ENCODE data around the gene IRAK2.
"Not testable (repeated sequence)": the region's sequence is repeated elsewhere in the genome, so short reads cannot be mapped to it uniquely, and the experiment has no call there.

The IRAK2 gene

DNA sequence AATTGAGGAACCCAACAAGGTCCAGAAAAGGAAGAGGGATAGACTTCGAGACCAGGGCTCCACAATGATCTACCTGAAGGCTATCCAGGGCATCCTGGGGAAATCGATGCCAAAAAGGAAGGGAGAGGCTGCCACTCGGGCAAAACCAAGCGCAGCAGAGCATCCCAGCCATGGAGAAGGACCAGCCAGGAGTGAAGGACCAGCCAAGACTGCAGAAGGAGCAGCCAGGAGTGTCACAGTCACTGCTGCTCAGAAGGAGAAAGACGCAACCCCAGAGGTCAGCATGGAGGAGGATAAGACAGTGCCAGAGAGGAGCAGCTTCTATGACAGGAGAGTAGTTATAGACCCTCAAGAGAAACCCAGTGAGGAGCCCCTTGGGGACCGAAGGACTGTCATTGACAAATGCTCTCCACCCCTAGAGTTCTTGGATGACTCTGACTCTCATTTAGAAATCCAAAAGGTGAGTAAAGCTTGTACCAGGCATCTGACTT, 95.5 kb downstream of the IRAK2 start:
- DNase-seq, result no peak

DNA sequence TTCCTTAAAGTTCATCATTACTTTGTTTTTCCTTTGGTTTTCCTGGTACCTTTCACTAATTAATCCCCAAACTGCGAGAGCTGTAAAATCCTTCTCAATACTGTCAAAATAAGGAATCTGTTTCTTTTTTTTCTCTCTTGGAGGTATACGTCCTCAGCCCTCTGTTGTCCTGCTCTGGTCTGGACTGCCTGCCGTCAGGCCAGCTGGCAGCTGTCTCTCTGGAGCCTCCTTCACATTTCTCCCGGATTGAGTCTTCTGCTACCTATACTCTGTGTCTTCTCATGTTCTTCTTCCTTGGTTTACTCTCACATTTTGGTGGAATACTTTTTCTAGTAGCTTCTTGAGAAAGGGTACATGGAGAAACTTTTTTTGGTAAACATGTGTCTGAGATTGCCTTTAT, 97.3 kb downstream of the IRAK2 start:
- DNase-seq, result no peak

DNA sequence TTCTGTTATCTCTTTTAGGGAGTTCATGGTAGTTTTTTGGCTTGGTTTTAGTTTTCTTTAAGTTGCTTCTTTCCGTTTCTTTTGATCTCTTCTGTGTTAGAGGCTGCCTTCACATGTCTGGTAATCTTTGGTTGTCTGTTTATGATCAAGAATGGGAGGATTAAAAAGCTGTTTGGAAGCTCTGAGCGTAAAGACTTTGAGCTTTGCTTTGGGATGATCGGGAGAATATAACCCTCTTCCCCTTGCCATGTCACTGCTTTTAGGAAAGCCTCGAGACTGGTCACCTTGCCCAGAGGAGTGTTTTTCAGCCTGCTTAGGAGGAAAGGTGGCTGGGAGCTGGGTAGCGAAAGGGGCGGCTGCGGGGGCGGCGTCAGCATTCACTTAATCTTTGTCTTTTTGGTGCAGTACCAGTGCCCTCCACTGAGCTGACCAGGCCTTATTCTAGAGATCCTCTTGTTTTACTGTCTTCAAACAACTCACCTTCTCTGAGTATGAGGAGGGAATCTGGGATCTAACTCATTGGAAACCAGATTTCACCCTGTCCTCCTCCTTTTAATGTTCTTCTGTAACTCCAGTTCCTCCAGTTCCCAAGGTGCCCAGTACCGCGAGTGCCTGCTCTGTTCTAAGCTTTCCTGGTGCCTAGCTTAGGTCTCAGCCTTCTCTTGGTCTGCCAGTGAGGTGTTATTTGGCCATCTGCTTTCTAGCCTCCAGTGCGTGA, 99.1 kb downstream of the IRAK2 start:
- no peak for DNase-seq

DNA sequence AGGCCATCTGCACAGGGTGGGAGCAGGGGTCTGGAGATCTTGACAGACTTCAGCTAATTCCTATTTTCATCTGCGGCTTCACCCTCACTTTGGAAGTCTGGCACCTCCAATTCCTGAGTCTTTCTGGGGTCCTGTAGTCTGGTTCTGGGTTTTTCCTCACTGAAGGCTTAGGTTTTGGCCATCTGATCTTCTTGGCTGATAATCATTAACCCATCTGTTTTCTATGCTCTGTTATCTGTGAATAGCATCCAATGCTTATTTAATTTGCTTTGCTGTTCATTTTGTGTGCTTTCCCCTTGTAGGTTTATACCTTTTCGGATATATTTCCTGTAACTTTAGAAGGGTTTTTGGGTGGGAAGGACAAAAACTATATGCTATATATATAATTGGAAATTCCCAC, 101.1 kb downstream of the IRAK2 start:
- no peak for DNase-seq

DNA sequence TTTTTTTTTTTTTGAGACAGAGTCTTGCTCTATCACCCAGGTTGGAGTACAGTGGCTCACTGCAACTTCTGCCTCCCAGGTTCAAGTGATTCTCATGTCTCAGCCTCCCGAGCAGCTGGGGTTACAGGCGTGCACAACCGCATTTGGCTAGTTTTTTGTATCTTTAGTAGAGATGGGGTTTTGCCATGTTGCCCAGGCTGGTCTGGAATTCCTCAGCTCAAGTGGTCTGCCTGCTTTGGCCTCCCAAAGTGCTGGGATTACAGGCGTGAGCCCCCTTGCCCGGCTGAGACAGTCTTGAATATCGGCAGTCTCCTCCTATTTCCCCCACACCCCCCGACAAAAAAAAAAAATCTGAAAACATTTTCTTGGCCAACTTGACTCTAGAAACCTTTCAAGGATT, 102.2 kb downstream of the IRAK2 start:
- DNase-seq, result not testable (repeated sequence)

DNA sequence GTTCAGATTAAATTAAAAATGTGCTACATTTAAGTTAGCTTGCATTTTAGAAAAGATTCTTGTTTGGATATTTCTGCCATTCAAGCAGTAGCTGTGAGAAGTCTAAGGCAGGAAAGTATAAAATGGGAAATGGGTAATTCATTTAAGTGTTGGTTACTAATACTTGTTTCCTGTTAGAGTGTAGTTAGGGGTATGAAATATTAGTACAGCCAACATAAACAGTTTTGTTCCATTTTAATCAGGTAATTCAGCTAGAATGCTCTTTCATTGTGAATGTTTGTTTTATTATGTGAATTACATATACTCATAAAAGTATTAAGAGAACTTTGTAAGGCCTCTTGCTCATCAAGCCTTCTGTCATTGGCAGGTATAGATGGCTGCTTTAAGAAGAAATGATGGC, 103.4 kb downstream of the IRAK2 start:
- no peak for DNase-seq

DNA sequence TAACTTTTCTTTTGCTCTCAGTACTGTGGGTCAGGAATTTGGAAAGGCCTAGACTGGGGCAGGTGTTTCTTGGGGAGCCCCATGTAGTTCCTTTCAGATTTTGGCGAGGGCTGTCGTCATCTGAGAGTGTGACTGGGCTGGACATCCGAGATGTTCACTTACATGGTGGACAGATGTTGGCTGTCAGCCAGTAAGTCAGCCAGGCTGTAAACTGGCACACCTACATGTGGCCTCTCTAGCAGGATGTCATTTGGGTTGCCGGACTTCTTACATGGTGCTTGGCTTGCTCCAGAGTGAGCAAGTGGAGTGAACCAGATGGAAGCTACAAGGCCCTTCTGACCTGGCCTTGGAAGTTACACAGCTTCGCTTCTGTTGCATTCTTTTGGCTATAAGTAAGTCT, 104.2 kb downstream of the IRAK2 start:
- no peak for DNase-seq

DNA sequence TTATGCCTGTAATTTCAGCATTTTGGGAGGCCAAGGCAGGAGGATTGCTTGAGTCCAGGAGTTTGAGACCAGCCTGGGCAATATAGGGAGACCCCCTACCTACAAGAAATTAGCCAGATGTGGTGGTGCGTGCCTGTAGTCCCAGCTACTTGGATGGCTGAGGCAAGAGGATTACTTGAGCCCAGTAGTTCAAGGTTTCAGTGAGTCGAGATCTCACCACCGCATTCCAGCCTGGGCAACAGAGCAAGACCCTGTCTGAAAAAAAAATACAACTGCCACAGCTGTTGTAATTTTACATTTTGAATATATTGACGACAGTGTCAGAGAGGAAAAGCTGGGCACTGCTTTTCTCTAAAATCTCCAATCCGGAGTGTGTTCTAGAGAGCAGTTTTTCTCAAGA, 104.7 kb downstream of the IRAK2 start:
- no peak for DNase-seq

DNA sequence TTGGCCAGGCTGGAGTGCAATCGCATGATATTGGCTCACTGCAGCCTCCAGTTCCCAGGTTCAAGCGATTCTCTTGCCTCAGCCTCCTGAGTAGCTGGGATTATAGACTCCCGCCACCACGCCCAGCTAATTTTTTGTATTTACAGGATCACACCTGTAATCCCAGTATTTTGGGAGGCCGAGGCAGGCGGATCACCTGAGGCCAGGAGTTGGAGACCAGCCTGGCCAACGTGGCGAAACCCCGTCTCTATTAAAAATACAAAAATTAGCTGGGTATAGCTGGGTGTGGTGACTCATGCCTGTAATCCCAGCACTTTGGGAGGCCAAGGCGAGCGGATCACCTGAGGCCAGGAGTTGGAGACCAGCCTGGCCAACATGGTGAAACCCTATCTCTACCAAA, 107.8 kb downstream of the IRAK2 start:
- DNase-seq, result not testable (repeated sequence)

DNA sequence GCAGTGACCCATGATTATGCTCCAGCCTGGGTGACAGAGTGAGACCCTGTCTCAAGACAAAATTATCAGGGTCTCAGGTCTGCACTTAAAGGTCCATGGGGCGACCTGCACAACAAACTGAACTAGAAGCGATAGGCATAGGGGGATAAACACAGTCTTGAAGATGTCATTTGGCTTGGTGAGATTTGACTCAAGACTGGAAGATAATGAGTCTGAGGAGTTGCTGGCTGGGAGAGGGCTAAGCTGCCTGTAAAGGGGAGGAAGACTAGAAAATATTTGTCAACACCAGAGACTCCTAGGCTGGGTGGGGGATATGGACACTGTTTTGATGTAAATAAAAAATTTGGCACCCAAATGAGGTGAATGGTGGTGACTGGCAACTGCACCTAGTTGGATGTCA, 108.3 kb downstream of the IRAK2 start:
- DNase-seq, result no peak

DNA sequence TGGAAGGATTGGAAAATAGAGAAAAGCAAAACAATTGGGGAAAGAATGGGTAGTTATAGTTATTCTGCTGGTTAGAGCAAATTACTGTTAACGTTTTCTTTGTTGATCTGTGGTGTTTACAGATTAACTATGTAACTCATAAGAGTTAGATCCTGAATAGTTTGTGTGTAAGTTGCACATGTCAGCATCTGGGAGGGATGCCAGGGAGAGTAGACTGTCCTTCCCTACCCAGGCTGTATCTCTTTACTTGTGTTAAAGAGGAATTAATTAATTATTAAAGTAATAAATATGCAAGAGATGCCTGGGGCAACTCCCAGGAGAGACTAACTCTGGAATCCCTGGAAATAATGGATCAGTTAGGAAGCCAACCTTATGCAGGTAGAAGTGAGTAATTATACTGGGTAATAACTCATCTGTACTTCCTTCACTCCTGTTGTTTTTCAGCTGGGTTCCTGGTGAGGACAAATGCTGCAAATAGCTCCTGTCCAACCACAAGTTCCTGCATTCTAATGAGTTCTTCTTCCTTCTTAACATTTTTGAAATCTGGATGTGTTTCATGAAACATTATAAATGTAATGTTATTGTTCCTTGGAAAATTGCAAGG, 109.1 kb downstream of the IRAK2 start:
- no peak for DNase-seq

DNA sequence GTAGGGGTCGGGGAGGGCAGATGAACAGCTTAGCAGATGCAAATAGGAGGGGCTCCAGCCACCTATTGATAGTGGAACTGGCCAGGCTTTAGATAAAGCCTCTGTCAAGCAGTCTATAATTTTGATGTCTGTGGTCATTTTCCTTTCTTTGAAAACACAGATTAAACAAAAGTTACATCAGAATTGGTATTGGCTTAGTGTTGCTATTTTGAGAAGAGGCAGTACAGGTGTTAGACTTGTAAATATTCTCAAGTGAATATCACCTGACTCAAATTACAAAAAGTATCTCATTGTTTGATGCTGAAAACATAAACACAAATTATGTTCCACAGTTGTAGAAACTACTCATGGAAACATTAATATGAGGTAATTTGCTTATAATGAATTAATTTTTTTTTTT, 109.9 kb downstream of the IRAK2 start:
- no peak for DNase-seq

DNA sequence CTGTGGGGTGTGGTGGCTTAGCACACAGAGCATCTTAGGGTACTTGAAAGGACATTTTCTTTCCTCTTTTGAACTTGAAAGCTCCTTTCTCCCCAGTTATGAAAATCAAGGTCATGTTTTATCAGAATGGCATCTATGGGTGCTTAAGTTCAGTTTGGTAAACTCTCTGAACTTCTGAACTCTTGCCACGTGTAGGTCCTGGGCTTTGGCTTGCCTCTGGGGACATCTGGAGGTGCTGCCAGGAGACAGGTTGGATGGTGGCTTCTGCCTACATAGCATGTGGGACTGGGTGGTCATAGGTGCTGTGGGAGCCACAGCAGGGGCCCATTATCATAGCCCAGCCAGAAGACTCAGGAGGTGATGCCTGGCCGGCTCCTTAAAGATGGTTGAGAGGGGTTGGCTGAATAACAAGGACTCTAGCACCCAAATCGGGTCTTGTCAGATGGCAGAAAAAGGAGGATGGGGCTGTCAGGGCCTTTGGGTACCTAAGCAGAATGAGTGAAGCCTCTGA, 112.5 kb downstream of the IRAK2 start:
- no peak for DNase-seq

DNA sequence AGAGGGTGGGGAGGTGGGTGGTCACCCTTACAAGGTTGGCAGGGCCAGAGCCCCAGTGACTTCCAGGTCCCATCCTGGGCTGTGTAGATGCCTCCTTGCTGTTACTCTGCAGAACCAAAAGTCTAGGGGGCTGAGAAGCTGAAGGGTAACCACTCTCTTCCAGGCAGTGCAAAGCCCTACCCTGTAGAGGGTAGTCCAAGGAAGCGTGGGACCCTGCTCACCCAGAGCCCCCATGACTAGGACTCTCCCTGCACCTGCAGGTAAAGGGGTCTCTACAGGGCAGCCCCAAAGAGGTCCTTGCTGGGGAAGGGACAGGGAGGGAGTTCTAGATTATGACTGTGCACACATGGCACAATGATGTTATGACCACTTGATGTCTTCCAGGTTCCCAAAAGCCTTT, 113.8 kb downstream of the IRAK2 start:
- no peak for DNase-seq

DNA sequence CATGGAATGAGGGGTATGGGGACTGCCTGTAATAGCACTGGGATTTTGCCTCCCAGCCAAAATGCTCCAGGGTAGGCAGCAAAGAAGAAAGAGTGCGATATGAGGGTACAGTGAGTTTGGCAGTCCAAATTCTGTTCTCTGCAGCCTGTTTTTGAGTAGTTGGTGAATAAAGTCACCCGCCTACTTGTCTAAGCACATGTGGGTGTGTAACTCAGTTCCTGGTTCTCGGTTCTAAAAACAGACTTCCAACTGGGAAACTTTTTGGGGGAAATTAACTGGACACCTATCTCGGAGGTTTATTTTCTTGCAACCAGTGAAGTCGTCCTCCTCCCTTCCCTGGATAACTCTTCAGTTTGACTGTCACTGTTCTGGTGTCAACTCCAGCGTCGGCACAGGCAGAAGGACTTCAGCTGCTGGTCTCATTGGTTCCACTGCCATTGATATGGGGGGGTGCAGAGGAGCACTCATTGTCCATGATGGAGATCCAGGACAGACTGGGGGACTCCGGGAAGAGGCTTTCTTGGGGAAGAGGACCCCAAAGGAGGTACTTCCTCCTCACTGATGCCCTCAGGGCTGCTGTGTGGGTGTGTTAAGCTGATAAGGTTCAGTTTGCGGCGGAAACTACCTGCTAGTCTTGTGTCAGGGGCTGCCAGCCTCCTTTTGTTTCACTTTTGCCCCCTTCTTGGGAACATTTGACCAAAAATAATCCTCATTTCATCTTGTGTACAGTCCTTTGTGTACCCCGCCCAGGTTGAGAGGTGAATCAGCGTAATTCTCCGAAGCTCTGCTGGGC, 114.9 kb downstream of the IRAK2 start:
- no peak for DNase-seq

DNA sequence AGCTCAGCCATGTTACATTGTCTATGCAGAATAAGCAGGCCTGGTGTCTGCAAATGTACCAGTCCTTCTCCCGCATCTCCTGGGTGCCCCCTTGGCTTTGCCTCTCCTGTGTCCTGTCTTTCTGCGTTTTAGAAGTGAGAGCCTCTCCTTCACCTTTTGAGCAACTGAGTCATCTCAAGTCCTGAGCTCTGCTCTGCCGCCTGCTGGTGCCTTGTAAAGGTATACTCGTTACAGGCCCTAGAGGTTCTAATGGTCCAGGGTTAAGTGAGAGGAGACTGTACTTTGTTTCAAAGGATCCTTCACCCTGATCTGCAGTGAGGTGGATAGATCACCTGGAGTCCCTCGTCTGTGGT, 115.4 kb downstream of the IRAK2 start:
- no peak for DNase-seq

DNA sequence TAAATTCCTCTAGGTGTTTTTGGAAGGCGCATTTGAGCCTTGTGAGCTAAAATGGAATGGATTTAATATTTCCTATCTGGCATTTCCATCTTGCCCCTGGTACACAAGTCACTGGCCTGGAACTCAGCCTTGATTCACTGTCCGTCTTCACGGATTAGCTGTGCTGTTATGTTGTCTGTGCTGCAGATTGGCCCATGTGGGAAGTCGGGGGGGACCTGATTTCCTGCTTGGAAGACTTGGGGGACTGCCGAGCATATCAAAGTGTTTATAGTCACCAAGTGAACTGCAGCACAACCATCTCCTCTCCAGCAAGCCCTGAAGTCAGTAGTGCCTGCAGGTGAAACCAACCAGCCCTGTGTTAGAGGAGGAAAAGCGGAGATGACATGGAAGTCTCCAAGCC, 115.9 kb downstream of the IRAK2 start:
- no peak for DNase-seq

DNA sequence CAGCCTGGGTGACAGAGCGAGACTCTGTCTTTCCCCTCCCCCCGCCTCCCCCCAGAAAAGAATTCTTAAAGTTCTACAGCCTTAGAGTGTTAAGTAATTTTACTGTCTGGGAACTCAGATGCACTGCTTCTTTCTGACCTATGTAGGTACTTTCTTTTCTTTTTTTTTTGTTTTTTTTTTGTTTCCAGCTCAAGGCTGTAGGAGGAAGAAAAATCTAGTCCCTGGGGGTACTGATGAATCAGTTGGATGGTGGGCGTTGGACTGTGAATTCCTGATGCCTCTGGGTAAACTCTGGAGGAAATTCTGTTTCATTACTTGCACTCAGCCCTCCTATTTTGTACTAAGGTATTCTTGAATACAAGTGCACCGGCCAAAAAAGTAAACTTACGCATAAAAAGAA, 117.2 kb downstream of the IRAK2 start:
- DNase-seq, result no peak

DNA sequence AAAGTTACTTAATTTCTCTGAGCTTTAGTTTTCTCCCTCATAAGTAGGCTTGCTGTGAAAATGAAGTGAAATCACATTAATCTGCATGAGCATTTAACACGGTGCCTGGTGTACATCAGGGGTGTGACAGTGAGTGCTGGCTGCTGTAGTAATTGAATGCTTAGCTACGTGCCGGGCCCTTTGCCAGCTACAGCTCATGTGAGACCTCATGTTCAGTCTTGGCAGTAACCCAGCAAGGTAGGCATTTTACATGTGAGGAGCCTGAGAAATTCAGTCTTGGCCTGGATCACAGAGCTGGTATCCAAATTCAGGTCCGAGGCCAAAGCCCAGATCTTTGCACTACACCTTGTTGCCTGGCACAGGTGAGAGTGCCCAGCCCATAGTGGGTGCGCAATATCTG, 118.9 kb downstream of the IRAK2 start:
- DNase-seq, result peak; percentile 64

DNA sequence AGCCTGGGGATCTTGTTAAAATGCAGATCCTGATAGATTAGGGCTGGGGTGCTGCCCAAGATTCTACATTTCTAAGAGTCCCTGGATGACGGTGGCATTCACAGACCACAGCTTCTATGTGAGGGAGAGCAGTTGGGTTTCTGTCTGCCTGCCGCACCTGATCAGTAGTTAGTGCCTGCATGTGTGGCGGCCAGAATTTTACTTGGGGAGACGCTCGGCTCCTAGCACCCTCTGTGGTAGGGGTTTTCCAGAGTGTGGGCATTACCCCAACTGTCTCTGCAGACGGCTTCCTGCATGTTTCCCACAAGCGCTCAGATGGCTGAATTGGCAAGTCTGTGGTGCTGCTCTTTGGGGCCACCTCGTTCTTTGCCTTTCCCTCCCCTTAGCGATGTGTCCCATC, 119.8 kb downstream of the IRAK2 start:
- DNase-seq, result no peak

DNA sequence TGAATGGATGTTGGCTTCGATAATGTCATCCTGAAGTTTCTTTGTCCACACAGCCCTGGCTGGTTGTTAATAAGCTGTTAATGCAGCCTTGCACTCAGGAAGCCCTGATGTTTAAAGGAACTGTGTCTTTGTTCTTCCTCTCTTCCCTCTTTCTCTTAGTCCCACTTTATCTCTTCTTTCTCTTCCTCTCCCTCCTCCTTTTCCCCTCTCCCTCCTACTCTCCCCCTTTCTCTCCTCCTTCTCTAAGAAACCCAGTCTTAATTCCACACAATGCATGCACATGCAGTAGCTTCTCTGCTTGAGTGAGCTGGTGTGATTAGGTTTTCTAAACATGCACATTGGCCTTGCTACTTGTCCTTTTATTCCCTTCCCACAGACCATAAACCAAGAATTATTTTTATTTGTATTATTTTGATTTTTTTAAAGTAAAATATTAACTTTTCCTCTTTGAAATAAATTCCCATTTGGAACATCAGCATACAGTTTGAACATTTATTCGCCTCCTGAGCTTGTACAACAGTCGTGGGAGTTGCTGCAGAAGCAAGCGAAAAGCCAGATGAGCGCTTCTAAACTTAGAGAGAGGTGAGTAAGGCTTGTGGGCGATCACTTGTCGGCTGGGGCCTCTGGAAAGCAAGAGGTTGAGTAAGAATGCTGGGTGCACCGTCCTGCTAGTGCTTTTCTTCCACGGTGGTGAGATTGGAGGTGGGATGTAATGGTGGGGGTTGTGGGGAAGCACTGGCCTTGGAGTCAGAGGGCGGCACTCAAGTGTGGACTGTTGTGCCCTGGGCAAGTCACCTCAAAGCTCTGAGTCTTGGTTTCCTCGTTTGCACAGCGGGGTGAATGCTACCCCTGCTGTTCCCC, 120.8 kb downstream of the IRAK2 start:
- DNase-seq, result no peak

DNA sequence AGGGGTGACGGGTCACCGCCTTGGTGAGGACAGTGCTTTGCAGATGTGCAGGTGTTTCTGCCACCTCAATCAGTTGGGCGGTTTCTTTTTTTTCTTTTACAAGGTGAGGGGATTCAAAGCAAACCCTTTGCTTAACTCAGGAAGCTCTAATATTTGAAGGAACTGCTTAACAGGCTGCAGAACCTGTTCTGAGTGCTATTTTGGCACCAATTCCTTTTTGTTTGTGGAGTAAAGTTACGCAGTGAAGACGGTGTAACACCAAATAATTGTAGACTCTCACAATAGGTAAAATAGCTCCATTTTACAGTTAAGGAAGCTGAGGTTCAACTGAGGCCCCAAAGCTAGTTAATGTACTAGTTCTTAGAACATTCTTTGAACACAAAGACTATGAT, 121.4 kb downstream of the IRAK2 start:
- DNase-seq, result no peak

All from NCI-H1105 (cell line).